Measurements from ENCODE around the gene OR6K6.

The OR6K6 gene

GRCh38 chr1:158754420-158754819 is at the start of gene OR6K6:
Gene OR6K6 (plus strand): TSS chr1:158754720. CDS start chr1:158754888, 168 bp downstream.
- no peak for DNase-seq
- H3K27me3 Mint-ChIP-seq = peaks cover 8% of the 10 kb centered on the region
- H3K4me1 Mint-ChIP-seq = no peaks in the 10 kb centered on the region
- H3K9me3 Mint-ChIP-seq = peaks cover 8% of the 10 kb centered on the region
- H3K36me3 Mint-ChIP-seq (ENCODE audit: low read depth) = no peaks in the 10 kb centered on the region
- H3K27ac Mint-ChIP-seq = no peak within 1 kb of the TSS
- no peak for ATAC-seq
- no peak within 1 kb of the TSS for H3K4me3 Mint-ChIP-seq

GRCh38 chr1:158706096-158706495 is 48.4 kb upstream of the OR6K6 start:
- Mint-ChIP-seq H3K4me1 (no peaks in the 10 kb centered on the region), H3K36me3 (ENCODE audit: low read depth) (no peaks in the 10 kb centered on the region), H3K9me3 (no peaks in the 10 kb centered on the region), H3K27me3 (peaks cover 1% of the 10 kb centered on the region), H3K27ac (no peak overlapping the region), H3K4me3 (no peak overlapping the region)
- ATAC-seq = no peak
- no peak for DNase-seq

GRCh38 chr1:158711098-158711497 is 43.4 kb upstream of the OR6K6 start:
- H3K36me3 Mint-ChIP-seq (ENCODE audit: low read depth) = no peaks in the 10 kb centered on the region
- H3K27ac Mint-ChIP-seq = no peak overlapping the region
- ATAC-seq = no peak
- no peaks in the 10 kb centered on the region for H3K4me1 Mint-ChIP-seq
- H3K27me3 Mint-ChIP-seq = peaks cover 16% of the 10 kb centered on the region
- no peak overlapping the region for H3K4me3 Mint-ChIP-seq
- no peaks in the 10 kb centered on the region for H3K9me3 Mint-ChIP-seq
- DNase-seq = no peak

- H3K9me3 Mint-ChIP-seq = no peaks in the 10 kb centered on the region
- ATAC-seq = no peak
These were observed 39.8 kb upstream of the OR6K6 start for GRCh38 chr1:158714754-158715153.

GRCh38 chr1:158716335-158716734 is 38.2 kb upstream of the OR6K6 start:
- Mint-ChIP-seq H3K27me3 (peaks cover 23% of the 10 kb centered on the region), H3K9me3 (no peaks in the 10 kb centered on the region), H3K27ac (no peak overlapping the region), H3K4me3 (no peak overlapping the region), H3K36me3 (ENCODE audit: low read depth) (no peaks in the 10 kb centered on the region), H3K4me1 (peaks cover 12% of the 10 kb centered on the region)
- peak; percentile 57 for ATAC-seq
- no peak for DNase-seq

More at GRCh38 chr1:158714754-158715153, 39.8 kb upstream of the OR6K6 start:
- no peak overlapping the region for H3K27ac Mint-ChIP-seq
- H3K4me1 Mint-ChIP-seq = peaks cover 12% of the 10 kb centered on the region
- H3K27me3 Mint-ChIP-seq = peaks cover 23% of the 10 kb centered on the region
- no peak overlapping the region for H3K4me3 Mint-ChIP-seq
- no peak for DNase-seq
- H3K36me3 Mint-ChIP-seq (ENCODE audit: low read depth) = no peaks in the 10 kb centered on the region

- no peak overlapping the region for H3K27ac Mint-ChIP-seq
- no peak for DNase-seq
- H3K4me1 Mint-ChIP-seq = peaks cover 12% of the 10 kb centered on the region
- no peak for ATAC-seq
- H3K36me3 Mint-ChIP-seq (ENCODE audit: low read depth) = no peaks in the 10 kb centered on the region
- H3K9me3 Mint-ChIP-seq = no peaks in the 10 kb centered on the region
- peaks cover 20% of the 10 kb centered on the region for H3K27me3 Mint-ChIP-seq
- no peak overlapping the region for H3K4me3 Mint-ChIP-seq
These were observed 37.2 kb upstream of the OR6K6 start for GRCh38 chr1:158717344-158717743.

- peaks cover 12% of the 10 kb centered on the region for H3K4me1 Mint-ChIP-seq
- no peaks in the 10 kb centered on the region for H3K9me3 Mint-ChIP-seq
- no peak for ATAC-seq
- H3K27ac Mint-ChIP-seq = no peak overlapping the region
- no peak for DNase-seq
- peaks cover 19% of the 10 kb centered on the region for H3K27me3 Mint-ChIP-seq
- no peaks in the 10 kb centered on the region for H3K36me3 Mint-ChIP-seq (ENCODE audit: low read depth)
- H3K4me3 Mint-ChIP-seq = no peak overlapping the region
These were observed 34.9 kb upstream of the OR6K6 start for GRCh38 chr1:158719664-158720063.

- Mint-ChIP-seq H3K27ac (no peak within 1 kb of the TSS), H3K4me3 (no peak within 1 kb of the TSS), H3K4me1 (peaks cover 12% of the 10 kb centered on the region), H3K27me3 (peaks cover 16% of the 10 kb centered on the region), H3K36me3 (ENCODE audit: low read depth) (no peaks in the 10 kb centered on the region), H3K9me3 (no peaks in the 10 kb centered on the region)
- DNase-seq (no peak), ATAC-seq (no peak)
These were observed 33.9 kb upstream of the OR6K6 start, which contains the start of gene OR6K3 for GRCh38 chr1:158720620-158721019. Gene OR6K3 (minus strand): TSS chr1:158720720. CDS start chr1:158718115, 2,605 bp downstream.

- H3K4me1 Mint-ChIP-seq = no peaks in the 10 kb centered on the region
- ATAC-seq (no peak), DNase-seq (no peak)
- no peaks in the 10 kb centered on the region for H3K9me3 Mint-ChIP-seq
- H3K27ac Mint-ChIP-seq = no peak overlapping the region
- no peaks in the 10 kb centered on the region for H3K36me3 Mint-ChIP-seq (ENCODE audit: low read depth)
- H3K4me3 Mint-ChIP-seq = no peak overlapping the region
- H3K27me3 Mint-ChIP-seq = peaks cover 13% of the 10 kb centered on the region
These were observed 30.1 kb upstream of the OR6K6 start for GRCh38 chr1:158724442-158724841.

GRCh38 chr1:158728510-158729225 is 25.9 kb upstream of the OR6K6 start:
- H3K4me1 Mint-ChIP-seq = no peaks in the 10 kb centered on the region
- H3K36me3 Mint-ChIP-seq (ENCODE audit: low read depth) = no peaks in the 10 kb centered on the region
- DNase-seq (no peak), ATAC-seq (no peak)
- no peaks in the 10 kb centered on the region for H3K9me3 Mint-ChIP-seq
- H3K27me3 Mint-ChIP-seq = peaks cover 4% of the 10 kb centered on the region
- no peak overlapping the region for H3K27ac Mint-ChIP-seq
- H3K4me3 Mint-ChIP-seq = no peak overlapping the region

- DNase-seq = no peak
- no peak for ATAC-seq
- no peak overlapping the region for H3K4me3 Mint-ChIP-seq
These were observed 24.1 kb upstream of the OR6K6 start for GRCh38 chr1:158730453-158730852.

GRCh38 chr1:158731707-158732106 is 22.8 kb upstream of the OR6K6 start:
- H3K4me3 Mint-ChIP-seq = no peak overlapping the region
- no peak for ATAC-seq
- peaks cover 4% of the 10 kb centered on the region for H3K27me3 Mint-ChIP-seq
- H3K9me3 Mint-ChIP-seq = no peaks in the 10 kb centered on the region
- no peak for DNase-seq
- H3K36me3 Mint-ChIP-seq (ENCODE audit: low read depth) = no peaks in the 10 kb centered on the region
- no peaks in the 10 kb centered on the region for H3K4me1 Mint-ChIP-seq
- no peak overlapping the region for H3K27ac Mint-ChIP-seq

More at GRCh38 chr1:158730453-158730852, 24.1 kb upstream of the OR6K6 start:
- no peaks in the 10 kb centered on the region for H3K4me1 Mint-ChIP-seq
- no peak overlapping the region for H3K27ac Mint-ChIP-seq
- peaks cover 4% of the 10 kb centered on the region for H3K27me3 Mint-ChIP-seq
- H3K36me3 Mint-ChIP-seq (ENCODE audit: low read depth) = no peaks in the 10 kb centered on the region
- no peaks in the 10 kb centered on the region for H3K9me3 Mint-ChIP-seq

GRCh38 chr1:158732524-158732923 is 22.0 kb upstream of the OR6K6 start:
- Mint-ChIP-seq H3K9me3 (no peaks in the 10 kb centered on the region), H3K27ac (no peak overlapping the region), H3K27me3 (peaks cover 4% of the 10 kb centered on the region), H3K36me3 (ENCODE audit: low read depth) (no peaks in the 10 kb centered on the region), H3K4me3 (no peak overlapping the region), H3K4me1 (no peaks in the 10 kb centered on the region)
- ATAC-seq (no peak), DNase-seq (no peak)

- Mint-ChIP-seq H3K27ac (no peak overlapping the region), H3K4me3 (no peak overlapping the region), H3K36me3 (ENCODE audit: low read depth) (no peaks in the 10 kb centered on the region), H3K4me1 (no peaks in the 10 kb centered on the region), H3K27me3 (peaks cover 11% of the 10 kb centered on the region), H3K9me3 (no peaks in the 10 kb centered on the region)
- no peak for ATAC-seq
- DNase-seq = no peak
These were observed 18.7 kb upstream of the OR6K6 start for GRCh38 chr1:158735848-158736247.

- no peak for DNase-seq
- no peak overlapping the region for H3K27ac Mint-ChIP-seq
- no peak for ATAC-seq
- no peak overlapping the region for H3K4me3 Mint-ChIP-seq
- peaks cover 6% of the 10 kb centered on the region for H3K27me3 Mint-ChIP-seq
- no peaks in the 10 kb centered on the region for H3K4me1 Mint-ChIP-seq
- H3K9me3 Mint-ChIP-seq = peaks cover 5% of the 10 kb centered on the region
- H3K36me3 Mint-ChIP-seq (ENCODE audit: low read depth) = no peaks in the 10 kb centered on the region
These were observed 2.3 kb upstream of the OR6K6 start for GRCh38 chr1:158752155-158752712.
